Caki2 (cell line): ENCODE measurements around the gene NRARP. TPM values are rescaled to one million over a fixed set of nuclear protein-coding genes. Genes with fewer than 3 reads are reported as not detected.
A peak's percentile ranks its signal among the peaks of the same experiment; 100 is the strongest.

Experiments used
- DNase-seq: peaks from one replicate; pipeline ENCODE4 v3.0.0-alpha.2; 2015; ENCODE audit warnings: low read depth
- in situ Hi-C: cut with HindIII; loops from 2 replicates; pipeline ENCODE4 v1.10.0; 2016; ENCODE audit warnings: low sequenced_read_pairs, low pct_unique_long_range_greater_than_20kb, mixed read lengths
- total RNA-seq: library from RNA; depleted of rRNA; stranded (reverse); fragments of >200 nt; shearing (Covaris generic); gene quantifications from 2 replicates; pipeline ENCODE4 v1.2.3, GENCODE V29; 2014; ENCODE audit warnings: low replicate concordance

The NRARP gene
- total RNA-seq, 1 experiment from 2014 or later = 2.0 TPM

- in situ Hi-C loops = no loop called here
- DNase-seq = peak; percentile 55
These were observed 15.1 kb downstream of the NRARP start for GRCh38 chr9:137286975-137287383.

GRCh38 chr9:137281345-137282116, 20.5 kb downstream of the NRARP start:
- DNase-seq = no peak
- in situ Hi-C loops = no loop called here

- DNase-seq = no peak
- in situ Hi-C loops = no loop called here
These were observed 21.4 kb downstream of the NRARP start for GRCh38 chr9:137280474-137281344.

GRCh38 chr9:137279741-137280473, 22.2 kb downstream of the NRARP start:
- in situ Hi-C loops = no loop called here
- no peak for DNase-seq

- in situ Hi-C loops = no loop called here
- DNase-seq = no peak
These were observed 23.1 kb downstream of the NRARP start for GRCh38 chr9:137278721-137279711.

GRCh38 chr9:137278061-137278701, 23.9 kb downstream of the NRARP start:
- no peak for DNase-seq
- in situ Hi-C loops = no loop called here

GRCh38 chr9:137277329-137278041, 24.6 kb downstream of the NRARP start, which contains the start of gene TOR4A:
TSS of gene TOR4A (plus strand) at chr9:137277726. CDS start at chr9:137278690, 964 bp downstream.
- in situ Hi-C loops = no loop called here
- peak; percentile 83 for DNase-seq

- in situ Hi-C loops = no loop called here
- DNase-seq = no peak
These were observed 25.4 kb downstream of the NRARP start for GRCh38 chr9:137276473-137277328.

- in situ Hi-C loops = no loop called here
These were observed 26.2 kb downstream of the NRARP start for GRCh38 chr9:137275588-137276472.

GRCh38 chr9:137275203-137275587, 26.9 kb downstream of the NRARP start:
- in situ Hi-C loops = no loop called here
- DNase-seq = no peak

More at GRCh38 chr9:137275588-137276472, 26.2 kb downstream of the NRARP start:
- DNase-seq = no peak

- in situ Hi-C loops = no loop called here
- no peak for DNase-seq
These were observed 28.3 kb downstream of the NRARP start for GRCh38 chr9:137273611-137274320.

- in situ Hi-C loops = no loop called here
- DNase-seq = no peak
These were observed 29.0 kb downstream of the NRARP start for GRCh38 chr9:137273095-137273490.

- DNase-seq = no peak
- in situ Hi-C loops = no loop called here
These were observed 29.6 kb downstream of the NRARP start for GRCh38 chr9:137272241-137273094.
